B cell (primary cell): ENCODE measurements around the gene CEACAM21.

Source experiments
- EZH2 ChIP-seq: IDR thresholded peaks from 2 replicates; pipeline ENCODE4 v1.6.1; 2012; ENCODE audit warnings: borderline replicate concordance, low read depth, mild to moderate bottlenecking, moderate library complexity, low read length; ENCODE audit not compliant: insufficient read depth, poor library complexity, severe bottlenecking
- TF ChIP-seq, protein P1 (sequence below): fragments of 200-600 bp; IDR thresholded peaks from one replicate; pipeline ENCODE4 v1.8.0; 2022; ENCODE audit warnings: antibody characterized with exemption, mild to moderate bottlenecking

DNA sequence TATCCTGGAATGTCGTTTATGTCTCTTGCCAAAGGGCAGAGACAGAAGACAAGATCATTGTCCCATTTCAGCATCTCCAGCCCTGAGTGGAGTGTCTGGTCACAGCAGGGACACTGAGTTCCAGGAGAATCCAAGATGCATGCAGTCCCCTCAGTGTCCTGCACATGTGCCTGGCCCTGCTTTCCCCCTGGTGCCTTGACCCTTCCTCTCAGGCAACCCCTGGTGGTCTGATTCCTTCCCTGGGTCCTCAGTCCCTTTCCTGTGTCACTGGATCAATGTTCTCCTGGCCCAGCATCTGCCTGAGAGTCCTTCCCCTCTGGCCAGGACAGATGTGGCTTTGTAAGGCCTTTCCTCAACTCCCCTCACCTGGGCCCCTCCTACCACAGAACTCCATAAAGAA is 9.0 kb downstream of the CEACAM21 start:
- TF ChIP-seq, protein P1, sequence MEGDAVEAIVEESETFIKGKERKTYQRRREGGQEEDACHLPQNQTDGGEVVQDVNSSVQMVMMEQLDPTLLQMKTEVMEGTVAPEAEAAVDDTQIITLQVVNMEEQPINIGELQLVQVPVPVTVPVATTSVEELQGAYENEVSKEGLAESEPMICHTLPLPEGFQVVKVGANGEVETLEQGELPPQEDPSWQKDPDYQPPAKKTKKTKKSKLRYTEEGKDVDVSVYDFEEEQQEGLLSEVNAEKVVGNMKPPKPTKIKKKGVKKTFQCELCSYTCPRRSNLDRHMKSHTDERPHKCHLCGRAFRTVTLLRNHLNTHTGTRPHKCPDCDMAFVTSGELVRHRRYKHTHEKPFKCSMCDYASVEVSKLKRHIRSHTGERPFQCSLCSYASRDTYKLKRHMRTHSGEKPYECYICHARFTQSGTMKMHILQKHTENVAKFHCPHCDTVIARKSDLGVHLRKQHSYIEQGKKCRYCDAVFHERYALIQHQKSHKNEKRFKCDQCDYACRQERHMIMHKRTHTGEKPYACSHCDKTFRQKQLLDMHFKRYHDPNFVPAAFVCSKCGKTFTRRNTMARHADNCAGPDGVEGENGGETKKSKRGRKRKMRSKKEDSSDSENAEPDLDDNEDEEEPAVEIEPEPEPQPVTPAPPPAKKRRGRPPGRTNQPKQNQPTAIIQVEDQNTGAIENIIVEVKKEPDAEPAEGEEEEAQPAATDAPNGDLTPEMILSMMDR = no peak
- no peak for TF ChIP-seq EZH2
